Astrocyte of the spinal cord (primary cell): Measurements from ENCODE around the gene NBEAL2.

Source experiments
- DNase-seq: peaks from one replicate; pipeline ENCODE4 v3.0.0; 2011; ENCODE audit warnings: low read depth, low spot score
- H3K4me3 ChIP-seq: 2 replicates; pipeline ENCODE4 v1.5.1; 2011; ENCODE audit warnings: low read depth, mild to moderate bottlenecking, low read length, moderate library complexity
- CTCF ChIP-seq: IDR thresholded peaks from 2 replicates; pipeline ENCODE4 v1.5.1; 2012; ENCODE audit warnings: low read depth, mild to moderate bottlenecking, low read length, inconsistent platforms
- in situ Hi-C: cut with HindIII; loops from 2 replicates; pipeline ENCODE4 v1.10.0; 2017; ENCODE audit warnings: low sequenced_read_pairs

The NBEAL2 gene

GRCh38 chr3:46979958-46980497 is 562 bp downstream of the NBEAL2 start:
- in situ Hi-C loops = no loop called here
- H3K4me3 ChIP-seq = peak overlapping the region; percentile 55
- DNase-seq = no peak
- no peak for TF ChIP-seq CTCF

GRCh38 chr3:46981932-46982471 is 2.5 kb downstream of the NBEAL2 start:
- in situ Hi-C loops = no loop called here
- H3K4me3 ChIP-seq = no peak overlapping the region
- no peak for DNase-seq
- no peak for TF ChIP-seq CTCF

- H3K4me3 ChIP-seq = no peak overlapping the region
- in situ Hi-C loops = no loop called here
- no peak for TF ChIP-seq CTCF
- DNase-seq = no peak
Observed at GRCh38 chr3:46982546-46982945, 3.1 kb downstream of the NBEAL2 start.

GRCh38 chr3:46984591-46985459 is 5.4 kb downstream of the NBEAL2 start:
- TF ChIP-seq CTCF = no peak
- H3K4me3 ChIP-seq = no peak overlapping the region
- no peak for DNase-seq
- in situ Hi-C loops = no loop called here

- in situ Hi-C loops = no loop called here
- no peak for DNase-seq
- no peak for TF ChIP-seq CTCF
- no peak overlapping the region for H3K4me3 ChIP-seq
Observed at GRCh38 chr3:46985588-46985987, 6.1 kb downstream of the NBEAL2 start.

- DNase-seq = no peak
- no peak for TF ChIP-seq CTCF
- H3K4me3 ChIP-seq = no peak overlapping the region
- in situ Hi-C loops = no loop called here
Observed at GRCh38 chr3:46986055-46986730, 6.7 kb downstream of the NBEAL2 start.
